ENCODE measurements around the gene GREB1.

The GREB1 gene

GRCh38 chr2:11651856-11652548 is 118.2 kb downstream of the GREB1 start:
- DNase-seq (ENCODE audit: extremely low read depth, low read depth): no peak
- no peak for TF ChIP-seq CTCF (IDR thresholded peaks at IDR 0.05; ENCODE audit: low read depth, low read length)

GRCh38 chr2:11652553-11652952 is 118.7 kb downstream of the GREB1 start:
- DNase-seq (ENCODE audit: extremely low read depth, low read depth): no peak
- TF ChIP-seq CTCF (IDR thresholded peaks at IDR 0.05; ENCODE audit: low read depth, low read length): no peak

- no peak for DNase-seq (ENCODE audit: extremely low read depth, low read depth)
- TF ChIP-seq CTCF (IDR thresholded peaks at IDR 0.05; ENCODE audit: low read depth, low read length): no peak
Observed at GRCh38 chr2:11655495-11655894, 121.7 kb downstream of the GREB1 start.

GRCh38 chr2:11656252-11656651 is 122.4 kb downstream of the GREB1 start:
- DNase-seq (ENCODE audit: extremely low read depth, low read depth): no peak
- no peak for TF ChIP-seq CTCF (IDR thresholded peaks at IDR 0.05; ENCODE audit: low read depth, low read length)

GRCh38 chr2:11656671-11657101 is 122.8 kb downstream of the GREB1 start:
- no peak for TF ChIP-seq CTCF (IDR thresholded peaks at IDR 0.05; ENCODE audit: low read depth, low read length)
- no peak for DNase-seq (ENCODE audit: extremely low read depth, low read depth)

- DNase-seq (ENCODE audit: extremely low read depth, low read depth): no peak
- TF ChIP-seq CTCF (IDR thresholded peaks at IDR 0.05; ENCODE audit: low read depth, low read length): no peak
Observed at GRCh38 chr2:11657195-11657594, 123.3 kb downstream of the GREB1 start.

GRCh38 chr2:11657646-11658045 is 123.8 kb downstream of the GREB1 start:
- TF ChIP-seq CTCF (IDR thresholded peaks at IDR 0.05; ENCODE audit: low read depth, low read length): no peak
- no peak for DNase-seq (ENCODE audit: extremely low read depth, low read depth)
